GM21723 (cell line): ENCODE data around the gene CNN2.

Source experiments
- ATAC-seq: cut with Tn5 transposase; IDR thresholded peaks from one replicate; pipeline ENCODE4 v1.9.1; 2021; ENCODE audit warnings: mild to moderate bottlenecking, moderate library complexity; ENCODE audit not compliant: unreplicated experiment

The CNN2 gene

DNA sequence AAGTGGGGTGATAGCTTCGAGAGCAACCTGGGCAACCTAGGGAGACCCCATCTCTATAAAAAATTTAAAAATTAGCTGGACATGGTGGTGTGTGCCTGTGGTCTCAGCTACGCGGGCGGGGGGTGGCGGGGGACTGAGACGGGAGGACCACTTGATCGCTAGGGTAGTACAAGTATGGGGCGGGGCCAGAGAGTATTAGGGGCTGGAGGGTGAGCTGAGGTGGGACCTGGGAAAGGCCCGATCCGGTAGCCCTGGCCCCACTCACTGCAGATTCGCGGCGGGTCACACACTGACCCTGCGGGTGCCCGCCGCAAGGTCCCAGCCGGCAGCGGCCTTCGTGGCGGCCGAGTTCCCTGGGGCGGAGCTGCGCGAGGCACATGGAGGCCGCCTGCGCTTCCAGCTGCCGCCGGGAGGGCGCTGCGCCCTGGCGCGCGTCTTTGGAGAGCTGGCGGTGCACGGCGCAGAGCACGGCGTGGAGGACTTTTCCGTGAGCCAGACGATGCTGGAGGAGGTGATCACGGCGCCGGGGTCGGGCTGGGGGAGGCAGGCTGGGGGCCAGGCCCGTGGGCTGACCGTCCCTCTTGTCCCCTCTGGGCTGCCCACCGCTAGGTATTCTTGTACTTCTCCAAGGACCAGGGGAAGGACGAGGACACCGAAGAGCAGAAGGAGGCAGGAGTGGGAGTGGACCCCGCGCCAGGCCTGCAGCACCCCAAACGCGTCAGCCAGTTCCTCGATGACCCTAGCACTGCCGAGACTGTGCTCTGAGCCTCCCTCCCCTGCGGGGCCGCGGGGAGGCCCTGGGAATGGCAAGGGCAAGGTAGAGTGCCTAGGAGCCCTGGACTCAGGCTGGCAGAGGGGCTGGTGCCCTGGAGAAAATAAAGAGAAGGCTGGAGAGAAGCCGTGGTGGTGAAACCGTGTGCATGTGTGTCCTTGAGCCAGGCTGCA, 38.5 kb downstream of the CNN2 start:
- ATAC-seq: no peak

GRCh38 chr19:1065606-1066109, 39.2 kb downstream of the CNN2 start:
- ATAC-seq: no peak

DNA sequence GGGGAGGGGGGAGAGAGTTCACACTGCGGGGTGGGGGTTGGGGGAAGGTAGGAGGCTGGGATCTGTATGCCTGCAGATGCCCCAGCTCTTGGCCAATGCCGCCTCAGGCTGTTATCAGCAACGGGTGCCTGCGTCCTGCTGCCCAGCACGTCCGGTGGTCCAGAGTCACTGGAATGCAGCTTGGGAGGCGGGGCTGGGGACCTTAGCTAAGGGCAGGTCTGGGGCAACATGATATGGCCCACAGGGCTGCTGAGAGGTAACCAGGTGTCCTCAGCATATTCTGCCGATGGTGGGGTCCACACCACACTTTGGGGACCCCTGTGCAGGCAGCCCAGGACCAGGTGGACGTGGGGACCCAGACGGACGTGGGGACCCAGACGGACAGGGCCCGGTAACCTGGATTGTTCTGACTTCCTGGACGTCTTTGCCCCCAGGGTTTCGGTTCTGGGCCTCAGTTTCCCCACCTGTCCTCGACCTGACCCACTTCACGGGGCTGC, 39.9 kb downstream of the CNN2 start:
- ATAC-seq: no peak

GRCh38 chr19:1066748-1067340, 40.4 kb downstream of the CNN2 start, which contains the start of gene ARHGAP45:
TSS of gene ARHGAP45 (plus strand) at chr19:1067167. CDS start at chr19:1067406, 239 bp downstream.
- ATAC-seq: no peak

DNA sequence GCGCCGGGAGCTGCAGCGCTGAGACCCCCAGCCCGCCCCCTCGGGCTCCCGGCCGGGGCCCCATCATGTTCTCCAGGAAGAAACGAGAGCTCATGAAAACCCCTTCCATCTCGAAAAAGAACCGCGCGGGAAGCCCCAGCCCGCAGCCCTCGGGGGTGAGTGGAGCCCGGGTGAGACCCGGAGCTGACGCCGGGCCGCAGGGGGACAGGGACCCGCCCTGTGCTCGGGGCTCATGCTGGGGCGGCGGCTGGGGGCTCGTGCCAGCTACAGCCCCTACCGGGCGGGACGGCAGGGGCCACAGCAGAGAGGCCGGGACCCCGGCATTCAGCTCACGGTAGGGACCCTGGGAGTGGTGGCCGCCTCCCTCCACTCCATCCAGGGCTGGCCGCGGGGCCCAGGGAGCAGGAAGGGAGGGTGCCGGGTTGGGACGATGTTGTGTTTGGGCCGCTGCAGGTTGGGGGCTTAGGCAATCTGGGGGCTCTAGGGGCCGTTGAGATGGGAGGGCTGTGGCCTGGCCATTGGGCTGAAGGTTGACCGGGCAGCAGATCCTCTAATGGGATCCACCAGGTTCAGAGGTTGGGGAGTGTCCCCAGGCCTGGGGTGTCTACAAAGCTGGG, 41.0 kb downstream of the CNN2 start:
- ATAC-seq: no peak

- no peak for ATAC-seq
Measured at GRCh38 chr19:1068009-1069001, 41.9 kb downstream of the CNN2 start.

DNA sequence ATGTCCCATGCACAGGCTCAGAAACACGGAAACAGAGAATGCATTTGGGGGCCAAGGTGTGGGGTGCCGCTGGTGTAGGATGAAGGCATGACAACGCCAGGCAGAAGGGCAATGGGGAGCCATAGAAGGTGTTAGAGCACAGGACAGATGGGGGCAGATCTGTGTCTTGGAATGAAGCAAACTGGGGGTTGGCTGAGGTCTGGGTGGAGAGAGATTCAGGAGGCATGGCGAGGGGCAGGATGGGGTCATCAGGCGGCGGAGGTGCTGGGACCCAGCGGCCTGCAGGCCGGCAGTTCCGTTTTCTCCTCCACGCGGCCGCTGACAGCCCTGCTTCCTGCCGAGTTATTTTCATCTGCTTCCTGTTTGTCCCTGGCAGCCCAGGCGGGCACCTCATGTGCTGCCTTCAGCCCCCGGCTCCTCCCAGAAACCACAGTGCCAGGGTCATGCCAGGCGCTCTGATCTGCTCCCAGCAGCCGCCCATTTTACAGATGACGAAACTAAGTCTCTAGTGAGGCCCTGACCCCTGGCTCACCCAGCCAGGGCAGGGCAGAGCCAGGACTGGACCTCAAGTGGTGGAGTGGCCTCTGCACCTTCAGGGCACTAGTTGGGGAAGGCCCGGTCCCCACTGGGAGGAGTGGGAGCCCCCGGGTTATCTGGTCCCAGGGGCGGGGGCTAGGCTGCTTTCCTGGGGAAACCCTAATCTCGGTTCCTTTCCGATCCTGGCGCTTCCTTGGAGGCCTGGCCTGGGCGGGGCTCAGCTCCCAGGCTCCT, 42.8 kb downstream of the CNN2 start:
- ATAC-seq: no peak

DNA sequence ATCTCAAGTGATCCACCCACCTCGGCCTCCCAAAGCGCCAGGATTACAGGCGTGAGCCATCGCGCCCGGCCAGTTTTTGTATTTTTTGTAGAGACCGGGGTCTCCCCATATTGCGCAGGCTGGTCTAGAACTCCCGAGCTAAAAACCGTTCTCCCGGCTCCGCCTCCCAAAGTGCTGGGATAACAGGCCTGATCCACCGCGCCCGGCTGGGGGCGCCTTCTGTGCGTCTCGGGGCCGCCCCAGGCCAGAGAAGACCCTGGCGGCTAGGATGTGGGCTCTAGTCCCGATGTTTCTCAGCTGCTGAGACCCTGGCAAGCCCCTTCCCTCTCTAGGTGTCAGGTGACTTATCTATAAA, 44.1 kb downstream of the CNN2 start:
- ATAC-seq: no peak

DNA sequence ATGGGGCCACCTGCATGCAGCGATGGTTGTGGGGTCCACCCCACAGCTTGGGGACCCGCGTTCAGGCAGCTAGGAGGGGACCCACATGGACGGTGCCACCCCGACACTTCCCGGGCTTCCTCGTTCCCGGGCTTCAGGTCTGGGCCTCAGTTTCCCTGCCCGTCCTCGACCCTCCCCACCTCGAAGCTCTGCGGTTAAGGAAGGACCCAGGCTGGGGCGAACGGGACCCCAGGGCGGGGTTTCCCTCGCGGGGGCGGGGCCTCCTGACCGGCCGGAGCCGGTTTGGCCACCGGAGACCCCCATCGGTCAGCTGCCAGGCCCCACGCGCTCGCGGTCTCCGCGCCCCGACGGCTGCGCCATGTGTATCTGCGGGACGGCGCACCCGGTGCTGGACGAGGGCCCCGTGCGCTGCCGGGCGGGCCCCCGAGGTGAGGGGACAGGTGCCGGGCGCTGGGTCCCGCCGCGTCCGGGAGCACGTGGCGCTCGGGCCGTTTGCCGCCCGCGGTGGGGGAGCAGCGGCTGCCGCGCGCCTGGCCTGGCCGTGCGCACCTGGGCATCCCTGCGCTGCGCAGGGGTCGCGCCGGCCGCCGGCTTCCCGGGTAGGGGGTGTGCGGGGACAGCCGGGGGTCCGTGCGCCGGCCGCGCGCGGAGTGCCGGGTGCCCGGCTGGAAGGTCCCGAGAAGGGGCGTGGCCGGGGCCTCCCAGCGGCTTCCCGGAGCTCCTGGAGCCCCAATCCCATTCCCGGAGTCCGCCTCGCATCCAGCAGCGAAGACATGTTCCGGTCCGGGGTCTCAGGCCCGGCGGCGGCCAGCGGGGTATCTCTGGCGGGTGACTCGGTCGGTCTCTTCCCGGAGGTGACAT, 44.8 kb downstream of the CNN2 start:
- ATAC-seq: no peak

GRCh38 chr19:1072371-1073015, 46.1 kb downstream of the CNN2 start:
- ATAC-seq: no peak

DNA sequence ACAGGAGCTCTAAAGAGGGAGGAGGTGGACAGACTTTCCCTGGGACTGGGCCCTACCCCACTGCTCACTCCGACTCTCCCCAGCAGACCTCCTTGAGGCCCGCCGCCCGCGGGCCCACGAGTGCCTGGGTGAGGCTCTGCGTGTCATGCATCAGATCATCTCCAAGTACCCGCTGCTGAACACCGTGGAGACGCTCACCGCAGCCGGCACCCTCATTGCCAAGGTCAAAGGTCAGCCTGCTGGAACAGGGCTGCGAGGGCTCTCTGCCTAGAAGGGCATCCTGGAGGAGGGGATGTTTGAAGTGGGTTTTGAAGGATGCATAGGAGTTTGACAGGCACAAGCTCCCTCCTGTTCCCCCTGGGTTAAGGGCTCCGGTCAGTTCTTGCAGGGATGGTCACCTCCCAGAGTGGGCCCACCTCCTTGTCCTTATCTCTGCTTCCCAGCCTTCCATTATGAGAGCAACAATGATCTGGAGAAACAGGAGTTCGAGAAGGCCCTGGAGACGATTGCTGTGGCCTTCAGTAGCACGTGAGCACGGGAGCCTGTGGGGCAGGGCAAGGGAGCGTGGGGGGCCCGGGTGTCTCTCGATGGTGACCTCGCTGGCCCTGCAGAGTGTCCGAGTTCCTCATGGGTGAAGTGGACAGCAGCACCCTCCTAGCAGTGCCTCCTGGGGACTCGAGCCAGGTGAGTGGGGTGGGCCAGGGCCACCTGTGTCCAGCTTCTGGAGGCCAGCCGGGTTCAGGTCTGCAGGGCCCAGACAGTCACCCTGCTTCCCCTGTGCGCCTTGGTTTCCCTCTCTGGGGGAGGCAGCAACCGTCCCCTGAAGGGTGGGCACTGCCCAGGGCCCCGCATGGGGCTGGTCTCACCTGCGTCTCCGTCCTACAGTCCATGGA, 46.9 kb downstream of the CNN2 start:
- ATAC-seq: no peak

GRCh38 chr19:1073956-1074517, 47.6 kb downstream of the CNN2 start:
- no peak for ATAC-seq

- no peak for ATAC-seq
Measured at GRCh38 chr19:1074544-1075283, 48.3 kb downstream of the CNN2 start.

GRCh38 chr19:1076046-1076386, 49.6 kb downstream of the CNN2 start:
- no peak for ATAC-seq

GRCh38 chr19:1076951-1077350, 50.5 kb downstream of the CNN2 start:
- ATAC-seq: no peak

- no peak for ATAC-seq
Measured at GRCh38 chr19:1079566-1080111, 53.2 kb downstream of the CNN2 start.
